HG03457 (cell line): ENCODE measurements around the gene ZNF277.

ENCODE experiments used
- ATAC-seq: cut with Tn5 transposase; IDR thresholded peaks from one replicate; pipeline ENCODE4 v1.9.1; 2021; ENCODE audit warnings: moderate number of reproducible peaks; ENCODE audit not compliant: unreplicated experiment

The ZNF277 gene, protein sequence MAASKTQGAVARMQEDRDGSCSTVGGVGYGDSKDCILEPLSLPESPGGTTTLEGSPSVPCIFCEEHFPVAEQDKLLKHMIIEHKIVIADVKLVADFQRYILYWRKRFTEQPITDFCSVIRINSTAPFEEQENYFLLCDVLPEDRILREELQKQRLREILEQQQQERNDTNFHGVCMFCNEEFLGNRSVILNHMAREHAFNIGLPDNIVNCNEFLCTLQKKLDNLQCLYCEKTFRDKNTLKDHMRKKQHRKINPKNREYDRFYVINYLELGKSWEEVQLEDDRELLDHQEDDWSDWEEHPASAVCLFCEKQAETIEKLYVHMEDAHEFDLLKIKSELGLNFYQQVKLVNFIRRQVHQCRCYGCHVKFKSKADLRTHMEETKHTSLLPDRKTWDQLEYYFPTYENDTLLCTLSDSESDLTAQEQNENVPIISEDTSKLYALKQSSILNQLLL

DNA sequence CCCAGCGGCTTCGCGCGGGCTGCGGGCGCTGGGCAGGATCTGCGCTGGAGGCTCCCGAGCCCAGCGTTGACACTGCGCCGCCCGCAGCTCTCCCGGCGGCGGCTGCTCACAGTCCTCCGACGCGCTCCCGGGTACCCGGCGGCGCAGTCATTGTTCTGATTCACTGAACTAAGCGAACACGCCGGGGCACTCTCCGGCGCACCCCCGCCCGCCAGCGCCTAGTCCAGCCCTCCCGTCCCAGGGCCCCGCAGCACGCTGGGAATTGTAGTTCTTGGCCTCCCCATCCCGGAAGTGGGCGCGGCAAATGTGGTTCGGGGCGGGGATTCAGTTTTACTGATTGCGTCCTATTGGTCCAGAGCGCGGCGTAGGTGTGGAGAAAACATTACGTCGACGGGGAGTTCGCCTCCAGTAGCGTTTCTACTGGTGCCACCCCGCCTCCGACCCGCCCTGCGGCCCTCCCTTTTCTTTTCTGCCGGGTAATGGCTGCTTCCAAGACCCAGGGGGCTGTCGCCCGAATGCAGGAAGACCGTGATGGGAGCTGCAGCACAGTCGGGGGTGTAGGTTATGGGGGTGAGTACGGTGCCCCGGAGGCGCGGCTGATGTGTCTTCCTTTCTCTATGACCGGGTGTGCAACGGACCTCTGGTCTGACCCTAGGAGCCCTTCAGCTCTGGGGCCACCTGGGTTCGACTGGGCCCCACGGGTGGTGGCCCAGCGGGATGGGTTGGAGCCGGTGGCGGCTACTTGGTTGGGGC lies at the start of gene ZNF277, which contains the start of gene DOCK4:
TSS of gene ZNF277 (plus strand) at position 458 of the 753 bp plus-strand sequence. CDS start at position 480, 22 bp downstream.
TSS of gene DOCK4 (minus strand) at position 162 of the 753 bp plus-strand sequence. CDS start 261 bp downstream, outside the sequence.
- ATAC-seq = peak; percentile 94

DNA sequence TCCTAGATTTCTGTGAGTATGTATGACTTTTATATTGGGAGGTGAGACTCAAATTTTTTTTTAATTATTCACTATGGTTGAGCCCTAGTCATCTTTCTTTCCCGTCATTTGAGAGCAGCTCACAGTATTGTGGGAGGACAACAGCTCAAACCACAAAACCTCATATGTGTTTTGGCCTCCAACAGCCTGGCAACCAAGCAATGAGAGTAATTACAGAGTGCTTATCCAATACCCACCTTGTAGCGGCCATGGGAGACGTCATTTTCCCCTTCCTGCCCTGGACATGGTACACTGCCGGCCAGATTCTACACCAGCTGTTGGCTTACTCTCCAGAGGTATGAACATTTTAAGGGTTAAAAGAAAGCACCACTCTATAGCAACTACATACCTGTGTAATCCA lies 49.4 kb upstream of the ZNF277 start:
- no peak for ATAC-seq

DNA sequence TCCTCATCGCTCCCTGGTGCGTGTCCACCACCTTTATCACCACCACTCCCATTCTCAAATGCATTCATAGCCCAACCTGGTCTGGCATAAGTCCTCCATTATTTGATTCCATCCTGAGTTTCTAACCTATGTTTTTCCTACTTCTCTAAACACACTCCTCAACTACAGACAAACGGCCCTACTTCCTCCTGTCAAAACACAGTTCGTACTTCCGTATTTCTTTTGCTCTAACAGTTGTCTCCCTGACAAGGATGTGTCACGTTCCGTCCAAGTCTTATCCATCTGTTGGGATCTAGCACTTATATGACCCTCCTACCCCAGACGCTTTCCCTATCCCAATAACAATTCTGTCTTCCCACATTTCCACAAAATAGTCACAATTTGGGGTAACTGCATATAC lies 47.1 kb upstream of the ZNF277 start:
- no peak for ATAC-seq

GRCh38 chr7:112160130-112160770 lies 46.2 kb upstream of the ZNF277 start:
- ATAC-seq = no peak

- ATAC-seq = no peak
These were observed 45.7 kb upstream of the ZNF277 start for GRCh38 chr7:112160771-112161150.

GRCh38 chr7:112161253-112162141 lies 45.0 kb upstream of the ZNF277 start:
- no peak for ATAC-seq

GRCh38 chr7:112162142-112162766 lies 44.2 kb upstream of the ZNF277 start:
- ATAC-seq = no peak

- no peak for ATAC-seq
These were observed 43.5 kb upstream of the ZNF277 start for GRCh38 chr7:112162784-112163506.

DNA sequence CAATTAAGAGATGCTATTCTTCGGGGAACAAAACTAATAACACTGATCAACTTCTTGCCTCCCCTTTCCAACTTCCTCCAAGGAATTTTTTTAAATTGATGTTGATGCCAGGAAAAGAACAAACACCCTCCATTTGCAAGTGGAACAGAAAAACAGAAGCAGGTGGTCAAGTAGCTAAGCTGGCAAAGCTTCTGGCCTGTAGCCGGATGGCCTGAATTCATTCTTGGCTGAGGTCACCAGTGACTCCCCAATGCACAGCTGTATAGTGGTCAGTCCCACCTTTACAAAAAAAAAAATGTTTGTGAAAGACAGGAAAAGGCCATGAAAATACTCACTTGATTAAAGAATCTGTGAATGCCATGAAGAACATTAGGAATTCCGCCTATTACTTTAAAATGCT lies 39.3 kb upstream of the ZNF277 start:
- ATAC-seq = no peak

DNA sequence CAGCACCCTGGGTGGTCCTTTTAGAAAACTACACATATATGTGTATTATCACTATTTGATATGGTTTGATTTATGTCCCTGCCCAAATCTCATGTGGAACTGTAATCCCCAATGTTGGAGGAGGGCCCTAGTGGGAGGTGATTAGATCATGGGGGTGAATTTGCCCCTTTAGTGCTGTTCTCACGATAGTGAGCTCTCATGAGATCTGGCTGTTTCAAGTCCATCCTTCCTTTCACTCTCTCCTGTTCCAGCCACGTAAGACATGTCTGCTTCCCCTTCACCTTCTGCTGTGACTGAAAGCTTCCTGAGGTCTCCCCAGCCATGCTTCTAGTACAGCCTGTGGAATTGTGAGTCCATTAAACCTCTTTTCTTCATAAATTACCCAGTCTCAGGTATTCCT lies 37.6 kb upstream of the ZNF277 start:
- no peak for ATAC-seq

- no peak for ATAC-seq
These were observed 34.8 kb upstream of the ZNF277 start for GRCh38 chr7:112171673-112172072.

DNA sequence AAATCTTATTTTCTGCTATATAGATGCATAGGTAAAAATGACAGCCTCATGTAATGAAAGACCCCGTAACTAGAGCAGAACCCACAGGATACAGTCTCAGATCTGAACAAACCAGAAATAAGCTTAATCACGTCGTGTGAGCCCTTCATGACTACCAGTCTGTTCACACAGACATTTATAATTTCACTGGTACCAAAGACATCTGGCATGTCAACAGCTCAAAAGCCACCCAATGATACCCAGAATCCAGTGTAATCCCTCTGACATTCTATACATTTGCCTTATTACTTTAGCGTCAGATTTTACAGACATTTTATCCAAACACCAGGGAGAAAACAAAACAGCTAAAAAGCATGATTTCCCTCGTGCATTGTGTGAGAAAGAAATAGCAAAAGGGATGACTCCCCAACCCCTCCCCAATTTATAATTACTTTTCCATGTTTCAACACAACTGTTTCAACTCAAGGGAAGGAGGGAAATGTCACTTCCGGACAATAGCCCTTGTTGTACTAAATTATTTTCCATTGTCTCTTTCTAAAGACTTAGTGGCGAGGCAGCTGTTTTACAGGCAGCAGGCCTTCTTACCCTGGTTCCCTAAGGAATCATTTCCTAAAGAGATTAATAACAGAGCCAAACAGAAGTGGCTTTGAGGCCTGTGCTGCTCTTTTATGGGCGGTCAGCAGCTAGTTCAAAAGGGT lies 33.5 kb upstream of the ZNF277 start:
- ATAC-seq = no peak

- no peak for ATAC-seq
These were observed 33.0 kb upstream of the ZNF277 start for GRCh38 chr7:112173568-112173905.

- no peak for ATAC-seq
These were observed 32.3 kb upstream of the ZNF277 start for GRCh38 chr7:112174192-112174591.

DNA sequence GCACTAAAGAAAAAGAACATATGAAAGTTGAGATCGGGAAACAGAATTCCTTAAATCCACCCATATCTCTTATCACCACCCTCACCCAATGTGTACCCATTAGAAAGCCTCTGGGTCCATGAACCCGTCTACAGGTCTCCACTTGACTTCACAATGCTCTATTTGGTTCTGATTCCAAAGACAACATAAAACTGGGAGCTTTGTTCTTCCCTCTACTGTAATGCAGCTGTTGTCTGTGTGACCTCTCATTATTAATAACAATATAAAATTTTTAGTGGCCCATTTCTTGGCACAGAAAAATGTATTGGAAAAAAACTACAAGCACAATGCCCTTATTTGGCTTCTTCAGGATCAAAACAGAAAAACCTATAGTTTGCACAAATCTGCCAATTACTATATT lies 30.3 kb upstream of the ZNF277 start:
- no peak for ATAC-seq

GRCh38 chr7:112176693-112177415 lies 29.6 kb upstream of the ZNF277 start:
- no peak for ATAC-seq

- no peak for ATAC-seq
These were observed 26.3 kb upstream of the ZNF277 start for GRCh38 chr7:112180223-112180622.

DNA sequence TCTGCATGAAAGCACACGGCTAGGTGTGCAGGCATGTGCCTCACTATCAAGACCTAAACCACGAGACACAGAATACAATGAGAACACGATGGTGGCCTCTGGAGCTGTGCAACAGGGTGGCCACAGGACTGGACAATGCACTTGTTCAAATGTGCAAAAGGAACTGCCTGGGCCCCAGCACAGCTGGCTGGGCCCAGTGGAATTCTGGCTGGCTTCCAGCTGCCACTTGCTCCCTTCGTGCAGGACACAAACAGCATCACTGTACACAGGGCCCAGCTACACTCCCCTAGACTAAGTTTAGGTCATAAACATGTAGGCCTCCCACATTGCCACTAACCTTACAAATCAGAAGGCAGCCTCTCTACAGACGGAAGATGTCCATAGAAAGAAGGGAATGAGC lies 23.7 kb upstream of the ZNF277 start:
- no peak for ATAC-seq
